HepG2 (cell line): ENCODE data around the gene EGFR.

Experiments used
- POLR2AphosphoS5 ChIP-seq: IDR thresholded peaks from 2 replicates; pipeline ENCODE4 v1.6.1; 2012; ENCODE audit warnings: low read depth, low read length
- SUZ12 ChIP-seq: fragments of 150-350 bp; IDR thresholded peaks from 2 replicates; pipeline ENCODE4 v1.6.1; 2014; ENCODE audit warnings: low read depth, low read length
- TEAD2 ChIP-seq: sonication (generic); formaldehyde crosslinking; IDR thresholded peaks from 2 replicates; pipeline ENCODE4 v1.9.0; 2021; ENCODE audit warnings: missing genetic modification reagents
- ZBTB34 ChIP-seq: sonication (generic); formaldehyde crosslinking; IDR thresholded peaks from 2 replicates; pipeline ENCODE4 v1.8.0; 2022; ENCODE audit warnings: mild to moderate bottlenecking, missing genetic modification reagents

DNA sequence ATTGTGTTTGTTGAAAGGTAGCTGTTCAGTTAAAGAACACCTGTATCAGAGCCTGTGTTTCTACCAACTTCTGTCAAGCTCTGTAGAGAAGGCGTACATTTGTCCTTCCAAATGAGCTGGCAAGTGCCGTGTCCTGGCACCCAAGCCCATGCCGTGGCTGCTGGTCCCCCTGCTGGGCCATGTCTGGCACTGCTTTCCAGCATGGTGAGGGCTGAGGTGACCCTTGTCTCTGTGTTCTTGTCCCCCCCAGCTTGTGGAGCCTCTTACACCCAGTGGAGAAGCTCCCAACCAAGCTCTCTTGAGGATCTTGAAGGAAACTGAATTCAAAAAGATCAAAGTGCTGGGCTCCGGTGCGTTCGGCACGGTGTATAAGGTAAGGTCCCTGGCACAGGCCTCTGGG is 154.9 kb downstream of the EGFR start:
- no peak for TF ChIP-seq POLR2AphosphoS5
- no peak for TF ChIP-seq ZBTB34 (CRISPR knock-in tag)
- no peak for TF ChIP-seq SUZ12
- no peak for TF ChIP-seq TEAD2 (CRISPR knock-in tag)
